Fibroblast of villous mesenchyme (primary cell): ENCODE results near the gene B4GALT2. TPM values are rescaled to one million over a fixed set of nuclear protein-coding genes. Genes with fewer than 3 reads are reported as not detected.

Experiments used
- DNase-seq: peaks from one replicate; pipeline ENCODE4 v3.0.0-alpha.2; 2010; ENCODE audit warnings: low read depth
- H3K4me3 ChIP-seq: 2 replicates; pipeline ENCODE4 v1.5.1; 2011; ENCODE audit warnings: low read depth, mild to moderate bottlenecking, low read length
- total RNA-seq: library from RNA; depleted of rRNA; stranded (reverse); fragments of >200 nt; gene quantifications from 2 replicates; pipeline ENCODE4 v1.2.3, GENCODE V29; 2012
- TF ChIP-seq, protein P1 (sequence below): IDR thresholded peaks from 2 replicates; pipeline ENCODE4 v1.5.1; 2012; ENCODE audit warnings: low read depth, mild to moderate bottlenecking, low read length; ENCODE audit not compliant: insufficient read depth

B4GALT2 gene
- total RNA-seq, 1 donor: 57.4 TPM

DNA sequence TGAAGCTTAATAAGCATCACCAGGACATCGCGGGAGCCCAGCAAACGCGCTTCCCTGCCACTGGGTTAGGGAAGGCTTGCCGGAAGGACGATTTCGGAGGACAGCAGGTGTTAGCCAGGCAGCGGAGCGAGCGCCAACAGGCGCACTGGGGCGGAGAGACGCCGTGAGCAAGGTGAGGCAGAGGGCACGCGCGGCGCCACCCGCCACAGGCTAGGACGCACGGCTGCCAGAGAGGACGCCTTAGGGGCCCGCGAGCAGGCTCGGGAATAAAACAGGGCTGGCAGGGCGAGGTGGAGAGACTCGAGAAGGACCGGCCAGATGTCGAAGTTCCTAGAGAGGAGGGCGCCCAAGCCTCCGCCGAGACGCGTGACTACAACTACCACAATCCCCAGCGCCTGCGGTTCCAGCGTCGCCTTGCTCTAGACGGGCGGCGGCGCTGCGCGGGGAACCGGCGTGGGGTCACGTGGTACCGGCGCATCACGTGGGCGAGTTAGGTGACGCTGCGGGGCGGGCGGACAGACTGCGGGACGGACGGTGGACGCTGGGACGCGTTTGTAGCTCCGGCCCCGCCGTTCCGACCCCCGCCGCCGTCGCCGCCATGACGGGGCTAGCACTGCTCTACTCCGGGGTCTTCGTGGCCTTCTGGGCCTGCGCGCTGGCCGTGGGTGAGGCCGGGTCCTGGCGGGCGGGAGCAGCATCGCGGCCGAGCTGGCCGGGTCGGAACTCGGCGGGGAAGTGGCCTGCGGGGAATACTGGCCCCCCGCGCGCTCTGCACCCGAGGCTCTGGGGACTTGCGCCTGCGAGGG, 4.4 kb upstream of the B4GALT2 start, which contains the start of gene ATP6V0B:
TSS of gene ATP6V0B (plus strand) at position 518 of the 806 bp plus-strand sequence. CDS start at position 599, 81 bp downstream.
- peak within 1 kb of the TSS; percentile 94 for H3K4me3 ChIP-seq
- TF ChIP-seq, protein P1, sequence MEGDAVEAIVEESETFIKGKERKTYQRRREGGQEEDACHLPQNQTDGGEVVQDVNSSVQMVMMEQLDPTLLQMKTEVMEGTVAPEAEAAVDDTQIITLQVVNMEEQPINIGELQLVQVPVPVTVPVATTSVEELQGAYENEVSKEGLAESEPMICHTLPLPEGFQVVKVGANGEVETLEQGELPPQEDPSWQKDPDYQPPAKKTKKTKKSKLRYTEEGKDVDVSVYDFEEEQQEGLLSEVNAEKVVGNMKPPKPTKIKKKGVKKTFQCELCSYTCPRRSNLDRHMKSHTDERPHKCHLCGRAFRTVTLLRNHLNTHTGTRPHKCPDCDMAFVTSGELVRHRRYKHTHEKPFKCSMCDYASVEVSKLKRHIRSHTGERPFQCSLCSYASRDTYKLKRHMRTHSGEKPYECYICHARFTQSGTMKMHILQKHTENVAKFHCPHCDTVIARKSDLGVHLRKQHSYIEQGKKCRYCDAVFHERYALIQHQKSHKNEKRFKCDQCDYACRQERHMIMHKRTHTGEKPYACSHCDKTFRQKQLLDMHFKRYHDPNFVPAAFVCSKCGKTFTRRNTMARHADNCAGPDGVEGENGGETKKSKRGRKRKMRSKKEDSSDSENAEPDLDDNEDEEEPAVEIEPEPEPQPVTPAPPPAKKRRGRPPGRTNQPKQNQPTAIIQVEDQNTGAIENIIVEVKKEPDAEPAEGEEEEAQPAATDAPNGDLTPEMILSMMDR: peak; percentile 14

GRCh38 chr1:43975249-43975961, 3.6 kb upstream of the B4GALT2 start:
- H3K4me3 ChIP-seq: peak overlapping the region; percentile 94
- TF ChIP-seq, protein P1: no peak
- peak; percentile 38 for DNase-seq

More for the DNA sequence above, 4.4 kb upstream of the B4GALT2 start, which contains the start of gene ATP6V0B:
- peak; percentile 94 for DNase-seq

DNA sequence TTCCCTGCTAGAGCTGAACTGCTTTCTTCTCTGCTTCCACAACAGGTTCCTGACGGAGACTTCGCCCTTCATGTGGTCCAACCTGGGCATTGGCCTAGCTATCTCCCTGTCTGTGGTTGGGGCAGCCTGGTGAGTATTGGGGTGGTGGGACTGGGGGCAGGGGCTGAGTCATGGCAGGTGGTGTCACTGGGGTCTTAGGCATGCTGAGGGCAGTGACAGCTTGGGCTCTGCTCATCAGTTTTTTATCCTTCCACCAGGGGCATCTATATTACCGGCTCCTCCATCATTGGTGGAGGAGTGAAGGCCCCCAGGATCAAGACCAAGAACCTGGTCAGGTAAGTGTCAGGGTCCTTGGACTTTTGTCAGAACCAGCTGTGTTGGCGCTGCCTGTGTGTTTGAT, 3.0 kb upstream of the B4GALT2 start:
- TF ChIP-seq, protein P1: no peak
- DNase-seq: no peak

DNA sequence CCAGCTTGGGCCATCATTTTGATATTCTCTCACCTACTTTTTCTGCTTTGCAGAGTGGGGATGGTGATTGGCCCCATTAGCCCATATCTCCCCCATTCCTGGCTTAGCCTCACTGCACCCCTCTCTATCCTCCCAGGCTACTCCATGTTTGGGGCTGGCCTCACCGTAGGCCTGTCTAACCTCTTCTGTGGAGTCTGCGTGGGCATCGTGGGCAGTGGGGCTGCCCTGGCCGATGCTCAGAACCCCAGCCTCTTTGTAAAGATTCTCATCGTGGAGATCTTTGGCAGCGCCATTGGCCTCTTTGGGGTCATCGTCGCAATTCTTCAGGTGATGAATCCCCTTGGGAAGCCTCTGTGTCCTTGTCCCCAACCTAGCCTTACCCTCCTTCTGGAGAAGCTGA, 2.1 kb upstream of the B4GALT2 start:
- H3K4me3 ChIP-seq: no peak overlapping the region
- no peak for DNase-seq
- TF ChIP-seq, protein P1: no peak

More for the DNA sequence above, 3.0 kb upstream of the B4GALT2 start:
- H3K4me3 ChIP-seq: peak overlapping the region; percentile 94

DNA sequence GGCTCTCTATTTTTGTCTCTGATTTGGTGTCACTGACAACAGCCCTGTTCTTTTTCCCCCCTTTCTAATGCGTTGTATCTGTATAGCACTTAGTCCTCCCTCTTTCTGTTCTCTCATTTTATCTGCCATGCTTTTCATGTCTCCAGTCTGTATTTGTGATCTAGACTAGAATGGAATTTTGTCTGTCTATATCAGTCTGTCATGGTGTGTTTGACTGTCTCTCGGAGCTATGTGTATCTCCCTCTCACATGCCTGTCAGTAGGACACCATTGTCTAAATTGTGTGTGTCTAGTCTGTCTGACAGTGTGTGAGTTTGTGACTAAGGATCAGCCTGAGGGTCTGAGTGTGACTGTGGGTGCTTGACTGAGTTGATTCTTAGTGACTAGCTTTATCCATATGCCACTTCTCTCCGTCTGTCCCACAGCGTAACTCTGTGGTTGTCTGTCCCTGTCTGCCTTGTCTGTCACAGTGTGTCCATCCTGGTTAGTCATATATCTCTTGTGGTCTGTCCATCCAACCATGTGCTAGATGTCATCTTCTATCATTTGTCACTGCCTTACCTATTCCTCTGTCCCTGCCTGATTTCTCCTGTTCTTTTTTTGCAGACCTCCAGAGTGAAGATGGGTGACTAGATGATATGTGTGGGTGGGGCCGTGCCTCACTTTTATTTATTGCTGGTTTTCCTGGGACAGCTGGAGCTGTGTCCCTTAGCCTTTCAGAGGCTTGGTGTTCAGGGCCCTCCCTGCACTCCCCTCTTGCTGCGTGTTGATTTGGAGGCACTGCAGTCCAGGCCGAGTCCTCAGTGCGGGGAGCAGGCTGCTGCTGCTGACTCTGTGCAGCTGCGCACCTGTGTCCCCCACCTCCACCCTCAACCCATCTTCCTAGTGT, 1.4 kb upstream of the B4GALT2 start:
- DNase-seq: no peak
- no peak overlapping the region for H3K4me3 ChIP-seq
- TF ChIP-seq, protein P1: no peak

DNA sequence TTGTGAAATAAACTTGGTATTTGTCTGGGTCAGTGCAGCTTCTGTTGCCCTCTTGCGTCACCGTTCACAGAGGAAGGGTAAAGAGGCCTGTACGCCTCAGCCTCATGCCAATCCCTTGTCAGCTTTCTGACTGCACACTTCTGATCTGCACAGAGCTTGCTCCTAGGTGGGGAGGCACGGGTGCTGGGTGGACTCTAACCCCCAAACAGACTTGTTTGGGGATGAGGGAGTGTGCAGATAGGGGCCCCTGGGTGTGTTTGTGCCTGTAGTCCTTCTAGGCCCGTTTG, 803 bp upstream of the B4GALT2 start:
- no peak overlapping the region for H3K4me3 ChIP-seq
- DNase-seq: no peak
- TF ChIP-seq, protein P1: no peak
